K562 (cell line): Measurements from ENCODE around the gene PDIA5. TPM values are rescaled to one million over a fixed set of nuclear protein-coding genes. Genes with fewer than 3 reads are reported as not detected.

ENCODE experiments used
- ATAC-seq: fragments of 200-7000 bp; cut with Tn5 transposase; 3 replicates; pipeline ENCODE4 v1.9.1; 2020; ENCODE audit warnings: moderate library complexity
- BruUV-seq: library from RNA; stranded (reverse); fragments of 400-500 nt; replicated peaks from 2 replicates; lab custom pipeline; 2021; lab: Mats Ljungman, UMichigan
- CTCF ChIA-PET: fragments of 300-600 bp; formaldehyde crosslinking; extraction: SDS; loops from one replicate; lab custom pipeline; 2021; ENCODE audit warnings: low intra/inter-chr PET ratio; lab: Yijun Ruan, JAX
- POLR2A ChIA-PET: fragments of 300-600, 350-650 bp; sonication (Branson Sonifier 250); formaldehyde crosslinking; extraction: SDS; loops from one replicate; lab custom pipeline; 2021; ENCODE audit warnings: antibody characterized with exemption, inconsistent platforms; lab: Yijun Ruan, JAX
- DNase-seq, 4 experiments: peaks; one replicate each; pipeline versions ENCODE4 v3.0.0 to v3.0.0-alpha.2; 2011 to 2018; ENCODE audit warnings: low spot score in 3 of 4, mixed read lengths in 3 of 4; ENCODE audit errors: extremely low read depth in 1 of 4
- FAIRE-seq: peaks from 2 replicates; lab custom pipeline; 2011; peaks lifted over from hg19 to GRCh38; lab: Jason Lieb, UNC
- H2AFZ ChIP-seq: 2 replicates; pipeline ENCODE4 v1.6.0; 2011; ENCODE audit warnings: low read depth, low read length, control low read depth, inconsistent platforms
- H3K27ac ChIP-seq: fragments of 200-600 bp; 3 replicates; pipeline ENCODE4 v1.8.0; 2011; ENCODE audit warnings: low read depth, mild to moderate bottlenecking, control low read depth, inconsistent platforms, low read length, moderate library complexity, mixed read lengths; ENCODE audit errors: extremely low read depth
- H3K27me3 ChIP-seq, 2 experiments: fragments of 300-600 bp in 1 of 2; 2 replicates in 1 of 2; 3 replicates in 1 of 2; pipeline versions ENCODE4 v1.6.0 to v1.8.0; 2011; ENCODE audit warnings: inconsistent platforms in 2 of 2, low read length in 2 of 2, mild to moderate bottlenecking in 1 of 2, mixed read lengths in 1 of 2, moderate library complexity in 1 of 2; ENCODE audit not compliant: control insufficient read depth in 2 of 2, insufficient read depth in 2 of 2
- H3K36me3 ChIP-seq: fragments of 300-600 bp; 3 replicates; pipeline ENCODE4 v1.8.0; 2011; ENCODE audit warnings: mild to moderate bottlenecking, low read length, inconsistent platforms; ENCODE audit not compliant: control insufficient read depth, insufficient read depth
- H3K4me1 ChIP-seq, 2 experiments: fragments of 200-600 bp in 1 of 2; replicated peaks in 1 of 2; 2 replicates in 1 of 2; 3 replicates in 1 of 2; pipeline versions ENCODE4 v1.5.1 to v1.8.0; 2011; ENCODE audit warnings: inconsistent platforms in 2 of 2, low read length in 2 of 2, mild to moderate bottlenecking in 1 of 2, mixed read lengths in 1 of 2, moderate library complexity in 1 of 2; ENCODE audit not compliant: control insufficient read depth in 2 of 2, insufficient read depth in 2 of 2
- H3K4me2 ChIP-seq: 2 replicates; pipeline ENCODE4 v1.6.1; 2011; ENCODE audit warnings: low read length, control low read depth, inconsistent platforms, mixed read lengths; ENCODE audit not compliant: insufficient read depth
- H3K4me3 ChIP-seq: fragments of 200-600 bp; sonication (generic), shearing (Covaris generic); 2 replicates; pipeline ENCODE4 v1.5.1; 2016; ENCODE audit warnings: control low read depth, inconsistent platforms
- H3K79me2 ChIP-seq: fragments of 200-600 bp; 3 replicates; pipeline ENCODE4 v1.8.0; 2011; ENCODE audit warnings: low read length, inconsistent platforms; ENCODE audit not compliant: control insufficient read depth, insufficient read depth
- H3K9ac ChIP-seq, 2 experiments: 2 replicates each; pipeline versions ENCODE4 v1.6.0 to v1.6.1; 2011; ENCODE audit warnings: low read depth in 2 of 2, low read length in 2 of 2, control low read depth in 1 of 2, inconsistent platforms in 1 of 2, mild to moderate bottlenecking in 1 of 2, mixed read lengths in 1 of 2; ENCODE audit not compliant: insufficient read depth in 1 of 2
- H3K9me1 ChIP-seq: one replicate; pipeline ENCODE4 v1.6.0; 2011; ENCODE audit warnings: inconsistent platforms, mild to moderate bottlenecking, low read length, moderate library complexity; ENCODE audit not compliant: control insufficient read depth, insufficient read depth
- H3K9me3 ChIP-seq: replicated peaks from 2 replicates; pipeline ENCODE4 v1.5.1; 2011; ENCODE audit warnings: low read depth, low read length, inconsistent platforms; ENCODE audit not compliant: control insufficient read depth, insufficient read depth
- H4K20me1 ChIP-seq: replicated peaks from 2 replicates; pipeline ENCODE4 v1.6.1; 2011; ENCODE audit warnings: low read length, inconsistent platforms, mixed read lengths; ENCODE audit not compliant: control insufficient read depth, insufficient read depth
- CGGBP1 ChIP-seq: fragments of 250-450 bp; sonication (Bioruptor Pico); IDR thresholded peaks from 2 replicates; pipeline ENCODE4 v1.9.0; 2021; ENCODE audit warnings: mild to moderate bottlenecking
- E2F6 ChIP-seq, 2 experiments: IDR thresholded peaks; 2 replicates each; pipeline ENCODE4 v1.6.1; 2011; ENCODE audit warnings: borderline replicate concordance in 1 of 2, control low read depth in 1 of 2, low read depth in 1 of 2, low read length in 1 of 2, mild to moderate bottlenecking in 1 of 2, mixed read lengths in 1 of 2, moderate library complexity in 1 of 2; ENCODE audit not compliant: insufficient read depth in 1 of 2, insufficient read length in 1 of 2, poor library complexity in 1 of 2, severe bottlenecking in 1 of 2; ENCODE audit errors: extremely low read depth in 1 of 2
- GABPB1 ChIP-seq: sonication (generic); formaldehyde crosslinking; IDR thresholded peaks from 2 replicates; pipeline ENCODE4 v1.8.0; 2022; ENCODE audit warnings: mild to moderate bottlenecking, missing genetic modification reagents
- MED1 ChIP-seq: sonication (generic); formaldehyde crosslinking; IDR thresholded peaks from 2 replicates; pipeline ENCODE4 v1.8.1; 2023; ENCODE audit warnings: missing genetic modification reagents, borderline replicate concordance
- SIN3A ChIP-seq, 2 experiments: fragments of 150-350 bp in 1 of 2; IDR thresholded peaks; 2 replicates each; pipeline ENCODE4 v1.6.1; 2011 to 2016; ENCODE audit warnings: borderline replicate concordance in 2 of 2, low read depth in 2 of 2, low read length in 2 of 2, mild to moderate bottlenecking in 2 of 2, moderate library complexity in 2 of 2; ENCODE audit not compliant: control insufficient read depth in 1 of 2
- STAT6 ChIP-seq: sonication (generic); formaldehyde crosslinking; IDR thresholded peaks from 2 replicates; pipeline ENCODE4 v1.8.1; 2023; ENCODE audit warnings: mild to moderate bottlenecking, missing genetic modification reagents
- ZNF174 ChIP-seq: fragments of 250-450 bp; sonication (Bioruptor Pico); IDR thresholded peaks from 2 replicates; pipeline ENCODE4 v1.4.0; 2020; ENCODE audit warnings: mild to moderate bottlenecking
- ZNF592 ChIP-seq: fragments of 450-650 bp; IDR thresholded peaks from 2 replicates; pipeline ENCODE4 v1.6.1; 2017; ENCODE audit warnings: antibody characterized with exemption, mild to moderate bottlenecking
- WGBS: fragments of 100-300 bp; shearing (Covaris generic); methylation state at CpG from one replicate; pipeline ENCODE4 v1.1.6; 2016; ENCODE audit warnings: low coverage, mixed read lengths; ENCODE audit not compliant: insufficient coverage; ENCODE audit errors: missing lambda C conversion rate; 5-methylcytosine and 5-hydroxymethylcytosine counted together
- in situ Hi-C: fragments of 300-500 bp; cut with MboI; formaldehyde crosslinking; loops from 4 replicates; pipeline ENCODE4 v1.15.0; 2018; ENCODE audit warnings: inconsistent platforms, mixed read lengths
- intact Hi-C: fragments of 100-400 bp; cut with micrococcal nuclease; formaldehyde crosslinking; loops from 2 replicates; pipeline ENCODE4 v1.14.2; 2022
- polyA plus RNA-seq, 8 experiments: library from polyadenylated mRNA; depleted of rRNA in 4 of 8; stranded (reverse) in 5 of 8; unstranded in 3 of 8; fragments of >200 nt; fragmentation: Nextera tagmentation in 2 of 8; fragmentation: Illumina TruSeq in 1 of 8; extraction: Ambion mirVana in 2 of 8; extraction: Trizol in 1 of 8; gene quantifications; 2 replicates each; pipeline versions ENCODE4 v1.2.1 to v1.2.3, GENCODE V29; 2011 to 2014; ENCODE audit warnings: inconsistent platforms in 1 of 8, missing spikeins in 1 of 8
- total RNA-seq, 7 experiments: library from RNA; depleted of rRNA in 6 of 7; stranded (reverse); fragments of >200 nt in 6 of 7; fragmentation: Illumina TruSeq in 2 of 7; extraction: Trizol in 2 of 7; gene quantifications; 2 replicates each; pipeline versions ENCODE4 v1.2.1 to v1.2.3, GENCODE V29; 2011 to 2021; ENCODE audit warnings: low replicate concordance in 1 of 7

The PDIA5 gene
- total and polyA plus RNA-seq, 9 of the 15 experiments (the other 6 are each of a cell fraction or from before 2014, with no cell fraction given), result 3.4 to 31.8 (median 19.6) TPM

GRCh38 chr3:123085293-123085931 is 18.6 kb downstream of the PDIA5 start (continued):
- TF ChIP-seq SIN3A (IDR thresholded peaks at IDR 0.05; ENCODE audit: borderline replicate concordance in 2 of 2, control insufficient read depth in 1 of 2, low read depth in 2 of 2, low read length in 2 of 2) (no peak), STAT6 (CRISPR knock-in tag) (no peak), MED1 (CRISPR knock-in tag) (no peak)

- Histone ChIP-seq H3K4me3 (no peak overlapping the region), H2AFZ (no peak overlapping the region), H3K9me1 (no peaks in the 10 kb centered on the region), H3K9me3 (no peaks in the 10 kb centered on the region), H3K27ac (no peak overlapping the region), H3K4me1 (peaks cover 36 to 52% of the 10 kb centered on the region in 2 experiments), H3K4me2 (peak overlapping the region; percentile 43; the same call in 1 of the 2 replicates), H4K20me1 (peaks cover 30% of the 10 kb centered on the region), H3K79me2 (peaks cover 75% of the 10 kb centered on the region), H3K36me3 (peaks cover 25% of the 10 kb centered on the region; the same call in 2 of the 3 replicates), H3K9ac (no peak overlapping the region), H3K27me3 (no peaks in the 10 kb centered on the region)
- FAIRE-seq, result no peak
- in situ Hi-C loops, result no loop called here
- ATAC-seq, result no peak
- ChIA-PET CTCF (no interaction called here), POLR2A (interaction anchor here (0.7 to 1.4 kb wide), 3 partner anchors 8 to 35 kb away, joined by 3 to 7 read pairs (median 3); partner anchors contain the start of gene PDIA5)
- intact Hi-C loops, result no loop called here
- BruUV-seq, result no TSS peak
- no peak for DNase-seq
- WGBS, result 74% methylated on average over 5 of the region's 5 CpGs
- no peak for TF ChIP-seq GABPB1
- no peak for TF ChIP-seq E2F6 (IDR thresholded peaks at IDR 0.05; ENCODE audit: borderline replicate concordance in 1 of 2, extremely low read depth in 1 of 2, insufficient read depth in 1 of 2, insufficient read length in 1 of 2, low read depth in 1 of 2, low read length in 1 of 2, poor library complexity in 1 of 2, severe bottlenecking in 1 of 2)
- TF ChIP-seq ZNF174 (CRISPR knock-in tag), result no peak
- no peak for TF ChIP-seq CGGBP1 (CRISPR knock-in tag)
- no peak for TF ChIP-seq ZNF592
Measured at GRCh38 chr3:123085932-123086627, 19.3 kb downstream of the PDIA5 start.
